ENCODE data around the gene MKRN3. TPM values are rescaled to one million over a fixed set of nuclear protein-coding genes. Genes with fewer than 3 reads are reported as not detected.
"Not testable (repeated sequence)": the region's sequence is repeated elsewhere in the genome, so short reads cannot be mapped to it uniquely, and the experiment has no call there.

MKRN3 gene
- total and polyA plus RNA-seq, 2 of the 4 experiments (the other 2 are of a cell fraction), result under 0.01 to 0.17 TPM

- H3K4me3 ChIP-seq (ENCODE audit: insufficient read depth, low read depth, low read length); H4K91ac ChIP-seq (ENCODE audit: insufficient read depth, low read depth, low read length); H2BK120ac ChIP-seq (ENCODE audit: low read depth, low read length); BruUV-seq (replicated peaks); H3K4me1 ChIP-seq (ENCODE audit: control insufficient read depth, insufficient read depth, low read length); H4K5ac ChIP-seq (ENCODE audit: low read depth, low read length); H3K27me3 ChIP-seq (ENCODE audit: control insufficient read depth, insufficient read depth, low read length); H2AK5ac ChIP-seq (ENCODE audit: low read depth, low read length); H4K8ac ChIP-seq (ENCODE audit: low read depth in 2 of 2, low read length in 2 of 2); H2AFZ ChIP-seq (replicated peaks; ENCODE audit: low read length, poor library complexity); H3K9ac ChIP-seq (ENCODE audit: low read depth, low read length); H3K9me3 ChIP-seq (ENCODE audit: control insufficient read depth, insufficient read depth, low read length); H3K36me3 ChIP-seq (ENCODE audit: control insufficient read depth, insufficient read depth, low read length); H3K56ac ChIP-seq (ENCODE audit: extremely low read depth, insufficient read depth, low read length); H3K9me1 ChIP-seq (ENCODE audit: insufficient read depth, low read length); H3K18ac ChIP-seq (ENCODE audit: low read depth, low read length); CTCF ChIA-PET; dilution Hi-C loops (cut with HindIII; ENCODE audit: low sequenced_read_pairs, unreplicated experiment); H2BK15ac ChIP-seq (ENCODE audit: low read depth, low read length); ATAC-seq (ENCODE audit: low read depth); H3K14ac ChIP-seq (replicated peaks; ENCODE audit: low read depth, low read length); H3K27ac ChIP-seq (ENCODE audit: insufficient read depth, low read length); H3K4ac ChIP-seq (ENCODE audit: low read depth, low read length); DNase-seq; H3K4me2 ChIP-seq (ENCODE audit: low read depth, low read length); H2BK5ac ChIP-seq (ENCODE audit: low read depth, low read length, poor library complexity, severe bottlenecking); H3K79me1 ChIP-seq (ENCODE audit: low read depth in 1 of 2, low read length in 2 of 2); H2BK20ac ChIP-seq (ENCODE audit: low read depth, low read length); H3K23ac ChIP-seq (ENCODE audit: low read depth, low read length); POLR2A ChIA-PET (ENCODE audit: unreplicated experiment); intact Hi-C loops (cut with micrococcal nuclease); in situ Hi-C loops (cut with MboI; ENCODE audit: low sequenced_read_pairs); H4K20me1 ChIP-seq (ENCODE audit: insufficient read depth, low read length); H2AK9ac ChIP-seq (replicated peaks; ENCODE audit: low read depth, low read length, poor library complexity): not testable (repeated sequence)
- WGBS, 2 experiments (ENCODE audit: extremely low coverage in 2 of 2, insufficient read length in 1 of 2), result 69% methylated on average over 5 of the region's 14 CpGs; no CpG with 5 or more reads in 1 of the 2 experiments
Measured at GRCh38 chr15:23597278-23597677, 31.8 kb downstream of the MKRN3 start.
